Body of pancreas (tissue), 4 donors: ENCODE results near the gene ZNF423.

Experiments used
- CTCF ChIP-seq, 7 experiments: fragments of 450-650 bp in 4 of 7; fragments of 200-600 bp in 3 of 7; sonication (generic) in 3 of 7; IDR thresholded peaks; one replicate each; pipeline ENCODE4 v1.5.1; 2016 to 2019; ENCODE audit warnings: antibody characterized with exemption in 7 of 7
- POLR2A ChIP-seq, 3 donors: fragments of 450-650 bp; IDR thresholded peaks; one replicate each; pipeline ENCODE4 v1.6.1; 2016; ENCODE audit warnings: antibody characterized with exemption in 3 of 3, mild to moderate bottlenecking in 2 of 3

GRCh38 chr16:49590166-49590871, 265.6 kb downstream of the ZNF423 start:
- TF ChIP-seq CTCF (IDR thresholded peaks at IDR 0.05) (no peak), POLR2A (IDR thresholded peaks at IDR 0.05) (no peak)
